Measurements from ENCODE around the gene SMARCAD1. TPM values are rescaled to one million over a fixed set of nuclear protein-coding genes. Genes with fewer than 3 reads are reported as not detected.
"Not testable (repeated sequence)": the region's sequence is repeated elsewhere in the genome, so short reads cannot be mapped to it uniquely, and the experiment has no call there.

Gene SMARCAD1
- total RNA-seq, 1 donor from 2014 or later: 36.0 TPM

GRCh38 chr4:94290245-94290644 is 82.6 kb downstream of the SMARCAD1 start:
- H2AFZ ChIP-seq (ENCODE audit: low read depth, low read length): no peak overlapping the region
- Mint-ChIP-seq H3K4me1 (ENCODE audit: low read depth, unreplicated experiment) (no peaks in the 10 kb centered on the region), H3K36me3 (ENCODE audit: low read depth, unreplicated experiment) (peaks cover 2% of the 10 kb centered on the region), H3K27ac (ENCODE audit: unreplicated experiment) (no peak overlapping the region), H3K4me3 (ENCODE audit: unreplicated experiment) (no peak overlapping the region), H3K9me3 (ENCODE audit: unreplicated experiment) (no peaks in the 10 kb centered on the region), H3K27me3 (ENCODE audit: low read depth, unreplicated experiment) (no peaks in the 10 kb centered on the region)
- H3K36me3 ChIP-seq (ENCODE audit: insufficient read depth, low read length): peaks cover 31% of the 10 kb centered on the region
- TF ChIP-seq, protein P1, sequence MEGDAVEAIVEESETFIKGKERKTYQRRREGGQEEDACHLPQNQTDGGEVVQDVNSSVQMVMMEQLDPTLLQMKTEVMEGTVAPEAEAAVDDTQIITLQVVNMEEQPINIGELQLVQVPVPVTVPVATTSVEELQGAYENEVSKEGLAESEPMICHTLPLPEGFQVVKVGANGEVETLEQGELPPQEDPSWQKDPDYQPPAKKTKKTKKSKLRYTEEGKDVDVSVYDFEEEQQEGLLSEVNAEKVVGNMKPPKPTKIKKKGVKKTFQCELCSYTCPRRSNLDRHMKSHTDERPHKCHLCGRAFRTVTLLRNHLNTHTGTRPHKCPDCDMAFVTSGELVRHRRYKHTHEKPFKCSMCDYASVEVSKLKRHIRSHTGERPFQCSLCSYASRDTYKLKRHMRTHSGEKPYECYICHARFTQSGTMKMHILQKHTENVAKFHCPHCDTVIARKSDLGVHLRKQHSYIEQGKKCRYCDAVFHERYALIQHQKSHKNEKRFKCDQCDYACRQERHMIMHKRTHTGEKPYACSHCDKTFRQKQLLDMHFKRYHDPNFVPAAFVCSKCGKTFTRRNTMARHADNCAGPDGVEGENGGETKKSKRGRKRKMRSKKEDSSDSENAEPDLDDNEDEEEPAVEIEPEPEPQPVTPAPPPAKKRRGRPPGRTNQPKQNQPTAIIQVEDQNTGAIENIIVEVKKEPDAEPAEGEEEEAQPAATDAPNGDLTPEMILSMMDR (IDR thresholded peaks at IDR 0.05; ENCODE audit: insufficient read depth, low read depth, low read length): no peak
- TF ChIP-seq EZH2 (IDR thresholded peaks at IDR 0.05; ENCODE audit: insufficient read depth, low read length): no peak
- no peaks in the 10 kb centered on the region for H3K4me1 ChIP-seq (ENCODE audit: insufficient read depth, low read length)
- DNase-seq (ENCODE audit: low read depth) (no peak), FAIRE-seq (no peak)
- no peak overlapping the region for H3K4me2 ChIP-seq (ENCODE audit: low read length)
- no peaks in the 10 kb centered on the region for H3K79me2 ChIP-seq (ENCODE audit: insufficient read depth, low read length)
- no peak overlapping the region for H3K9ac ChIP-seq (ENCODE audit: low read length)
- H3K27ac ChIP-seq (ENCODE audit: low read depth, low read length): no peak overlapping the region
- no peaks in the 10 kb centered on the region for H3K9me3 ChIP-seq (ENCODE audit: insufficient read depth, low read depth, low read length)
- no peaks in the 10 kb centered on the region for H3K27me3 ChIP-seq (ENCODE audit: insufficient read depth, low read length)
- no peak overlapping the region for H3K4me3 ChIP-seq (ENCODE audit: insufficient read depth, low read depth, low read length)
- no peaks in the 10 kb centered on the region for H4K20me1 ChIP-seq (ENCODE audit: insufficient read depth, low read length)

DNA sequence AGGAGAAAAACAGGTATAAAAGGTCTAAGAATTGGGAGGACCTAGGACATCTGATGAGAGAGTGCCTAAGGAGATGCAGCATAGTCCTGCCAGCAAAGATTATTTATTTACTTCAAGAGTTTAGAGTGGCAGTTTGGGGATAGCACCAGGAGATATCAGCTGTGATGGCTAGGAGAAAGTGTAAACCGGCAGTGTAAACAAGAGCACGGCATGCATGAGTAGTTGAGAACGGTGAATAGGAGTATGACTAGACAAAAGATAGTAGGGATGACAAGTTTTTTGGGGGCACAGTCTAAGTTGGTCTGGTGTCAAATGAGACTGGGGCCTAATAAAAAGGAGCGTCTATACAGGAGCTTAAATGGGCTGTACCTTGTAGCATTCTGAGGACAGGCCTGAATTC is 86.3 kb downstream of the SMARCAD1 start:
- not testable (repeated sequence) for FAIRE-seq; H3K4me2 ChIP-seq (ENCODE audit: low read length); H3K9ac ChIP-seq (ENCODE audit: low read length)

DNA sequence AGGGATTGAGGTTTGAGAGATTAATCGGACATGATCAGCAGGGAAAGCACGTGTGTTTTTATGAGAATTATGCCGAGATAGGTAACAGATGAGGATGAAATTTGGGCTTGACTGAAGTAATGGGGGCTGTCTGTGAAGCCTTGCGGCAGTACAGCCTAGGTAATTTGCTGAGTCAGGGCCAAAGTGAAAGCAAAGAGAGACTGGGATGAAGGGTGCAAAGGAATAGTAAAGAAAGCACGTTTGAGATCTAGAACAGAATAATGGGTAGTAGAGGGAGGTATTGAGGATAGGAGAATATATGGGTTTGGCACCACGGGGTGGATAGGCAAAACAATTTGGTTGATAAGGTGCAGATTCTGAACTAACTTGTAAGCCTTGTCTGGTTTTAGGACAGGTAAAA is 87.8 kb downstream of the SMARCAD1 start:
- H3K4me1 Mint-ChIP-seq (ENCODE audit: low read depth, unreplicated experiment); FAIRE-seq; H3K4me2 ChIP-seq (ENCODE audit: low read length); H3K27me3 ChIP-seq (ENCODE audit: insufficient read depth, low read length); H3K9me3 Mint-ChIP-seq (ENCODE audit: unreplicated experiment); H3K79me2 ChIP-seq (ENCODE audit: insufficient read depth, low read length); H3K9ac ChIP-seq (ENCODE audit: low read length); H2AFZ ChIP-seq (ENCODE audit: low read depth, low read length); H3K36me3 ChIP-seq (ENCODE audit: insufficient read depth, low read length); H3K27ac Mint-ChIP-seq (ENCODE audit: unreplicated experiment); H3K4me3 ChIP-seq (ENCODE audit: insufficient read depth, low read depth, low read length); DNase-seq (ENCODE audit: low read depth); H3K27ac ChIP-seq (ENCODE audit: low read depth, low read length); H3K4me3 Mint-ChIP-seq (ENCODE audit: unreplicated experiment); H3K36me3 Mint-ChIP-seq (ENCODE audit: low read depth, unreplicated experiment); H3K9me3 ChIP-seq (ENCODE audit: insufficient read depth, low read depth, low read length); H3K4me1 ChIP-seq (ENCODE audit: insufficient read depth, low read length); H3K27me3 Mint-ChIP-seq (ENCODE audit: low read depth, unreplicated experiment); H4K20me1 ChIP-seq (ENCODE audit: insufficient read depth, low read length): not testable (repeated sequence)

More for the DNA sequence above, 86.3 kb downstream of the SMARCAD1 start:
- not testable (repeated sequence) for H3K4me1 Mint-ChIP-seq (ENCODE audit: low read depth, unreplicated experiment); H3K79me2 ChIP-seq (ENCODE audit: insufficient read depth, low read length); H3K27me3 ChIP-seq (ENCODE audit: insufficient read depth, low read length); H4K20me1 ChIP-seq (ENCODE audit: insufficient read depth, low read length); H3K27me3 Mint-ChIP-seq (ENCODE audit: low read depth, unreplicated experiment); H3K4me3 Mint-ChIP-seq (ENCODE audit: unreplicated experiment); H3K4me1 ChIP-seq (ENCODE audit: insufficient read depth, low read length); H3K4me3 ChIP-seq (ENCODE audit: insufficient read depth, low read depth, low read length); H2AFZ ChIP-seq (ENCODE audit: low read depth, low read length); H3K9me3 Mint-ChIP-seq (ENCODE audit: unreplicated experiment); H3K9me3 ChIP-seq (ENCODE audit: insufficient read depth, low read depth, low read length); H3K27ac Mint-ChIP-seq (ENCODE audit: unreplicated experiment); H3K27ac ChIP-seq (ENCODE audit: low read depth, low read length); H3K36me3 Mint-ChIP-seq (ENCODE audit: low read depth, unreplicated experiment); DNase-seq (ENCODE audit: low read depth)
- peaks cover 14% of the 10 kb centered on the region for H3K36me3 ChIP-seq (ENCODE audit: insufficient read depth, low read length)
